GM18520 (cell line): ENCODE measurements around the gene RPS25.
"Not testable (repeated sequence)": the region's sequence is repeated elsewhere in the genome, so short reads cannot be mapped to it uniquely, and the experiment has no call there.

ENCODE experiments used
- ATAC-seq: cut with Tn5 transposase; IDR thresholded peaks from one replicate; pipeline ENCODE4 v1.9.1; 2021; ENCODE audit not compliant: unreplicated experiment

RPS25 gene

GRCh38 chr11:118975771-118976709, 42.1 kb downstream of the RPS25 start:
- no peak for ATAC-seq

- ATAC-seq: no peak
Measured at GRCh38 chr11:118973985-118974384, 44.2 kb downstream of the RPS25 start.

GRCh38 chr11:118971646-118972045, 46.5 kb downstream of the RPS25 start, which contains the start of gene FOXR1:
Gene FOXR1, plus strand, starts transcription at chr11:118971761. Its CDS starts 171 bp downstream, at chr11:118971932.
- no peak for ATAC-seq

GRCh38 chr11:118969508-118969907, 48.6 kb downstream of the RPS25 start:
- ATAC-seq: not testable (repeated sequence)
